Nucleus accumbens (tissue), 56 donors: ENCODE results near the gene KDM5C.
"Not testable (repeated sequence)": the region's sequence is repeated elsewhere in the genome, so short reads cannot be mapped to it uniquely, and the experiment has no call there.

Experiments used
- DNase-seq, 56 donors: peaks; one replicate each; lab custom pipeline; 2025; lab: John Stamatoyannopoulos, UW

Gene KDM5C

DNA sequence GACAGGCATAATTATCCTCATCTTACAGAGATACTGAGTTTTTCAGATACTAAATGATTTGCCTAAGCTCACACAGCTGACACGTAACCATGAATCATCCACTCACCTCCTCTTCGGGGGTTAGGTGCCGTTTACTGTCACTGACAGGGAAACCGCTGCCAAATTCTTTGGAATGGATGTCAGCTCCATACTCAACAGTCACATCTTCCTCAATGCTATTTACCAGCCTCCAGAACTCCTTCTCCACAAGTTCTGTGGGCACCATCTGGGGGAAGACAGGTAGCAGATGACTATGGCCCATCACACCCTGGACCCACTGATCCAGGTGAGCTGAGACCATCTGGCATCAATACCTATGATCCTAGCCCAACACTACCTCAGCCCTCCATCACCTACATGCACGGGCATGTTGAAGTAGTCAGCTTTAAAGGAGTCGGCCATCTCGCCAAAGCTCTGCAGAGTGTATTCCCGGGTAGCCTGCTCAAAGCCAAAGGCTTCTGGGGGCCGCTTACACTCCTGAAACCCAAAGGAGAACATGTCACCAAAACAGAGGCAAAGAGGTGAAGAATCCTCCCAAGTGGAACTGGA, 13.5 kb downstream of the KDM5C start:
- peak in 13 of 56 donors; percentile 0 to 50 (median 18) for DNase-seq

DNA sequence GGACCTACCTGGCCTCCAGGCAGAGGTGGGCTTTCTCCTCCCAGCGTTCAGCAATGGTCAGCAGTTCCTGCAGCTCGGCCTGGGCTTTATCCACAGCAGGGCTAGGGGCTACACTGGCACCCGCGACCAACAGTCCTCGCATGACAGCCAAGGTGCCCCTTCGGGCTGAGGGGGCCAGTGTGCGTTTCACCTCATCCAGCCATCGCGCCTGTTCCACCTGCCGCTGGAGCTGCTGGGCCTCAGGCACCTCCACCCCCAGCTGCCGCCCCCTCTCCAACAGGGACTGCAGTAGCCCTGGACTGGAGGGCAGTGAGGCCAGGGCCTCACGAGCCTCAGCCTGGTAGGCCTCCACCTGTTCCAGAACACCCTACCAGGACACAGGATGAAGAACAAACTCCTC, 28.3 kb downstream of the KDM5C start:
- no peak for DNase-seq

DNA sequence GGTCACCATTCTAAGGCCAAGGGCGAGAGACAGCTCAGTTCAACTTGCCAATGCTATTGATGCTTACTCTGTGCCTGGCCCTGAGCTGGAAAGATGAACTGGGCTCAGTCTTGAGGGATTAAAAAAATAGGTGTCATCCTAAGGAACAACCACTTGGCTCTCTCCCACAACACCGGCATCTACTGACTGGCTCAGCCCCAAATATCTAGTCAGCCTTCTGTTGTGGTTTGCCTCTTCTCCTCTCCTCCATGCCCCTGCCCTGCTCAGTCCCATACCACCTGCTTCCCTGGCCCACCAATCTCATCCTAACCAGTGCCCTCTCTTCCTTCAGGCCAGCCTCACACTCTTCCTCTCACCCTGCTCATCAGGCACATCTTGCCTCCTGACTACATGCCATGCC, 29.6 kb downstream of the KDM5C start:
- no peak for DNase-seq

DNA sequence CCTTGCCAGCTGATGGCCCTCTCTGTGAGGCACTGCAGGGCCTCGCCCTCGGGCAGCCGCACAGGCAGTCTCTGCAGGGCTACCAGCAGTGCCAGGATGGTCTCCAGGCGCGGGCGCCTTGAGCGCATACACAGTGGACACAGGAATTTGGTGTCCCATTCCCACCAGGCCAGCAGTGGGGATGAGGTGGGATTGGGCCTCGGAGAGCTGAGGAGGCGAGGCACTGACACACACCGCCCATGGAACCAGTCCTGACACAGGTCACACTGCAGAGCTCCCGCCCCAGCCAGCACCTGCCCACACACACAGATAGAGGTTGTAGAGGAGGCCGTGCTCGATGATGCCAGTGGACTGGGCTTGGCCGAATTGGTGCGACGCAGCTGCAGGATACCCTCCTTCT, 30.7 kb downstream of the KDM5C start:
- DNase-seq, result no peak

DNA sequence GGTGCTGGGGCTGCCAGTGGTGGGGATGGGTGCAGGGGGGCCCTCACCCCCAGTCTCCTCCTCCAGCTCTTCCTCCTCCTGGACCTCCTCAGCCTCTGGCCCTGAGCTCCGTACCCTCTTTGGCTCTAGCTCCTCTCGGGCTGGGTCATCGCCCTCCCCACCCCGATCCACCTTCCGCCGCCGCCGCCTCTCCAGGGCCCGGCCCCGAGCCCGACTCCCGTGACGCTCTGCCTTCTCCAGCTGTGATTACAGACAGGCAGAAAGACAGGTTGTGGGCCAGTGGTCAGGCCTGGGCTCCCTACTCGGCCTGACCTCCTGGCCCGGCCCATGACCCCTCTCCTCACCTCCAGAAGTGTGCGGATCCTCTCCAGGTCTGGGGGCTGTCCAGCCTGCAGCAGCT, 31.9 kb downstream of the KDM5C start:
- DNase-seq, result no peak

DNA sequence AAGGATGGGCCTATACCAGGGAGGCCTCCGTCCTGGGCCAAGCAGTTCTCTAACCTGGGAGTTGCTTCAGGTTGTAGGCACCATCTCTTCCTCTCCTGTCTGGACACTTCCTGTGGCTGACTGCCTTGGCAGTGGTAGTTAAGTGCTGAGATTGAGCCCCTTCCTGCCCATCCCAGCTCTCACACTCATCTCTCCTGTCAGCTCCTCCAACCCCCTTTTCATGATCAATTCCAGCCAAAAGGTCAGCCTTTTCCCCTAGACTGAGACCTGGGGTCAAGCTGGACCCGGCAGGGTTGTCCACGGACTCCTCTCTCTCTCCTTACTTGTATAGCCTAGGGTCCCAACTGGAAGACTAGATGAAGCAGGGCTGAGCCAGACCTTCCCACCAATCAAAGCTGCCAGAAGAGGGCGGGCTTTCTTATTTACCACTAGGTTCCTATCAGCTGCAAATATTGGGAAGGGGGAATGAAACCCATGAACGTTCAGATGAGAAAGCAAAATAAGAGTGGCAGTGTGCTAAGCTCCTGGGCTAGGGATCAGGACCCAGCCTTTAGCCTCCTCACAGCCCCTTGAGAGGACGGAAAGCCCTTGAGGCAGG, 34.5 kb downstream of the KDM5C start:
- DNase-seq, result no peak

DNA sequence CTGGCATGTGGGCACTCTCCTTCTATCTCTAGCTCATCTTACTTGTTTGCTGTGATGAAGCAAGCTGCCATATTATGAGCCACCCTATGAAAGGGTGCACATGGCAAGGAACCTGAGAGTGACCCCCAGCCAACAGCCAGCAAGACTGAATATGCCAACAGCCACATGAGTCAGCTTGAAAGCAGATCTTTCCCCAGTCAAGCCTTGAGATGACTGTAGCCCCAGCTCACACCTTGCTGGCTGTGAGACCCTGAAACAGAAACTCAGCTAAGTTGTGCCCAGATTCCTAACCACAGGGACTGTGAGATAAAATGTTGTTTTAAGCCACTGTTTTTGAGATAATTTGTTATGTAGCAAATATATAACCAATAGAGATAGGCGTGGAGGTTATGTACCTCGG, 36.2 kb downstream of the KDM5C start:
- no peak for DNase-seq

DNA sequence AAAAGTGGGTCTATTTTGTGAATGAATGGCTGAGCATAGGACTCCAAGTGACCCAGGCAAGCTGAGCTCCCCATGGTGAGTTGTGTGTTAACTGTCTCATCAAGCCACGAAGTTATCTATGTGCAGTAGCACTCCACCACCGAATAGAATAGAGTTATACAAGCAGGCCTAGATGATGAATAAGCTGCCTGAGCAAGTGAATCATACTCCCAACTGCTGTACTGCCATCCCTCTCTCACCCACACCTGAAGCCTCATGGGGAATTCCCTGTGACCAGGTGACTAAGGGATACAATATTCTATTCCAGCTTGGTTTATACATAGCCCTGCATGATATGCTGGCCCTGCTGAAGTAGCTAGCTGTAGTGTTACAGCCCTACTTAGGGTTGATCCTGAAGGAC, 38.7 kb downstream of the KDM5C start:
- DNase-seq, result peak in 3 of 56 donors; percentile 1 to 40 (median 4)

DNA sequence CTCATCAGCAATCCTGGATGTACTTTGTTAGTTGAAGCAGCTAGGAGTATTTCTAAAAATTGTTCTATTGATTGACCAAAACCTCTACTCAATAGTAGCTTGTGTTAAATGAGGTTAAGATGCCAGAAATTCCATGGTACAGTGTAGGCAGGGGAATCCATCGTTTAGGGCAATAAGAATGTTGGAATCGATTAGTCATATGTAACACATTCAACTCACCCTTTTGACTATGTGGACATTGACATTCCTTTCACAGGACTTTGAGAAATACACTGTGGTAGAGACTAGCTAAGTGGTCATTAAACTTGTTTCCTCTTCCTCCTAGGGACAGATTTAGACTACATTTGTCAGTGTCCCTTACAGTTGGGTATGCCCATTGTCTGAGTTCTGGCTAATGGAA, 40.2 kb downstream of the KDM5C start:
- DNase-seq, result no peak

DNA sequence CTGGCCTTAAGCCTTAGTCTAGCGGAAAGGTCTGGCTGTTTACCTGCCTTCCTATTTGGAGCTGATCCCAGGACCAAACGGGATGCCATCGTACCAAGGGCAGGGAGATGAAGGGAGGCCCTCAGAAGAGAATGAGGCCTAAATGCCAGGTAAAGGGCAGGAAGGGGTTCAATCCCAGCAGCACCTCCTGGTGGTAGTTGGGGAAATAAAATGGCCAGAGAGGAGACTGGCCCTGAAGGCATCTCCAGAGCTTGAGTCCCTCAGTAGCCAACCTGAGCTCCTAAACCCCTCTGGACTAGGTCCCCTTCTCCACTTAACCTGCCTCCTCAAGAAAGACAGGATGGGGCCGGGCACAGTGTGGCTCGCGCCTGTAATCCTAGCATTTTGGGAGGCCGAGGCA, 53.7 kb downstream of the KDM5C start:
- DNase-seq, result no peak

DNA sequence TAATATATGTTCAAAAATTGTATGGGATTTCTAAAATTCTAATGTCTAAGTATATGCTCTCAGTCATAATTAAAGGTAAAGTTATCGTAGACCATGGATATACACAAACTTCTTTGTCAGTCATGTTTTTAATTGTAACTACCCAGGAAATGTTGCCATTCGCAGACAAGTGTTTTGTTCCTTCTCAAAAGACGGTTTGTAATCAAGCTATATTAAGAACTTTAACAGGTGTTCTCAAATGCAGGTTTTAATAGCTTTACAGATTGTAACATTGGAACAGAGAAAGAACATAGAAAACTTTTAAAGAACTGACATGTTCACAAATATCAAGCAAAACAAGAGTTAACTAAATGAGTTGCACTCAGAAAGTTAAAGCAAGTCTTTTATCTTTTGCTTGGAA, 58.9 kb downstream of the KDM5C start:
- no peak for DNase-seq

DNA sequence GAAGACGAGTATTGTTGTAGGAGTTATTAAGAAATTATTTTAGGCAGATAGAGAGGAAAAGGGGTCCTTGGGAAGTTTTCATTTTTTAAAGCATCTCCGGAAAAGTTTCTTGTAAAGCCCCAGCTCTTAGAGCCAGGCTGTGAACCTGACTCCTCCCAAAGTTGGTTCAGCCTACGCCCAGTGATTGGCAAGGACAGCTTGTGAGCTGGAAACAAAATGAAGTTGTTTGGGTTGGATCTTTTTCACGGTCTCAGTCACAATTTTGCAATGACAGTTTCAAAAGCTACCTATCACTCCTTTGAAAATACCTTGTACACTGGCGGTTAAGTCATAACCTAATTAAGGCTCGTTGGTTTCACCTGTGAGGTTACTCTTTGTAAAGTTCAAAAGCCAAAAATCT, 60.4 kb downstream of the KDM5C start:
- DNase-seq, result not testable (repeated sequence)

DNA sequence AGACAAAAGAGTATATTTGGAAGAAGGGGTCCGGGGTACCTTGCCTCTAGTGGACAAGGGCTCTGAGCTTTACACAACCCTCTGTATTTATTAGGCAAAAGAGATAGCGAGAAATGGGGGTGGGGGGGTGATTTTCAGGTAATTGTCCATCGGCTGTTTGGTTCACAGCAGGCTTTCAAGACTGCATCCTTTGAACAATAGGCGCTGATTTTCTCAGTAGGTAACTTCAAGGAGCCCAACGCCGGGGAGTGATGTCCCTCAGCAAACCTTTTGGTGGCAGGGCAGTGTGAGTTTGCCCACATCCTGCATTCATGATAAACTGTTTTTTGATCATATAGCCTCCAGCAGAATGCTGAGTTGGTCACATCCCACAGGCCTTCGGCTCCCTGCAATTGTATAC, 61.6 kb downstream of the KDM5C start:
- DNase-seq, result no peak

DNA sequence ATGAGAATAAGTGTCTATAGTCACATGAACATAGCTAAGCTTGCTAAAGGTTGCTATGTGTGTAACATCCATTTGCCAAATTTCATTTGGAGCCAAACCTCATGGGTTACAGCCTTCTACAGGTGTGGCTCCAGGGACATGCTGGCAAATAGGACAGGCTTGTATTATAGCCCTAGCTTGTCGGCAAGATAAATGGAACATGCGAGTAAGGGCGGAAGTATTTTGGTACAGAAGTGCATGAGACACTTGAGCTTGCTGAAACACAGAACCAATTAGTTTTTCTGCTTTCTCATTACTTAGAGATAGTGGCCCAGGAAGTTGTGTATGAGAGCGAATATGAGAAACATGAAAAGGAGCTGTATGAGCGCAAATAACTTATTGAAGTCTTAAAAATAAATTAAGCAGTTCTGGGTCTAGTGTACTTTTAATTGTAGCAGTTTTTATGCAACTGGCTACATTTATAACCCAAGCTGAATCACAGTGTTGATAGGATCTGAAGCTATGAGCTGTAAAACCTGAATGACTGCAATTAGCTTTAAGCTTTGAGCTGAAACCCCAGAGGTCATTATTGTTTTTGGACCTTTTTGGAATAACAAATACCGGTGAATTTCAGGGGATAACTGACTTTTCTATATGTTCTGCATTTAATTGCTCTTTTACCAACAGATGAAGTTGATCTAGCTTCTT, 64.6 kb downstream of the KDM5C start:
- no peak for DNase-seq

DNA sequence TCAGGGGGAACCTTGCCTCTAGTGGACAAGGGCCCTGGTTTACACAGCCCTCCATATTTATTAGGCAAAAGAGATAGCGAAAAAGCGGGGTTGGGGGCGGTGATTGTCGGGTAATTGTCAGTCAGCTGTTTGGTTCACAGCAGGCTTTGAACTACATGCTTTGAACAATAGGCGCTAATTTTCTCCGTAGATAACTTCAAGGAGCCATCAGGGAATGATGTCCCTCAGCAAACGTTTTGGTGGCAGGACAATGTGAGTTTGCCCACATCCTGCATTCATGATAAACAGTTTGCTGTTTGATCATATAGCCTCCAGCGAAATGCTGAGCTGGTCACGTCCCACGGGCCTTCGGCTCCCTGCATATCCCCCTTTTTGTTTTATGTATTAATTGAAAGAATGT, 65.8 kb downstream of the KDM5C start:
- no peak for DNase-seq

DNA sequence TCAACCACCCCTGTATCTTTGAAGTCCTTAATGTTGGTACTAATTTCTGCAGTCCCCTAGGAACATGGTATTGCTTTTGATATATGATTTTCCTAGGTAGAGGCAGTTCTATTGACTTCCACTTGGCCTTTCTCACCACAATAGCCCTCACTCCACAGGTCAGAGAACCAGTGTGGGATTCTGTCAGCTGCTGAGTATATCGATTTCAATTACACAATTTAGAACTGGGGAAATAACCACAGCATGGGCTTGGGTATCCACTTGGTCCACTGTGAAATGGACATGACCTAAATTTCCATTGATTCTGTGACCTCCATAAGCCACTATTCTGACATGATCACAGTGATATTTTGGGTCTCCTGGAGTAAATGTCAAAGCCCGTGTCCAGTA, 68.8 kb downstream of the KDM5C start:
- no peak for DNase-seq

DNA sequence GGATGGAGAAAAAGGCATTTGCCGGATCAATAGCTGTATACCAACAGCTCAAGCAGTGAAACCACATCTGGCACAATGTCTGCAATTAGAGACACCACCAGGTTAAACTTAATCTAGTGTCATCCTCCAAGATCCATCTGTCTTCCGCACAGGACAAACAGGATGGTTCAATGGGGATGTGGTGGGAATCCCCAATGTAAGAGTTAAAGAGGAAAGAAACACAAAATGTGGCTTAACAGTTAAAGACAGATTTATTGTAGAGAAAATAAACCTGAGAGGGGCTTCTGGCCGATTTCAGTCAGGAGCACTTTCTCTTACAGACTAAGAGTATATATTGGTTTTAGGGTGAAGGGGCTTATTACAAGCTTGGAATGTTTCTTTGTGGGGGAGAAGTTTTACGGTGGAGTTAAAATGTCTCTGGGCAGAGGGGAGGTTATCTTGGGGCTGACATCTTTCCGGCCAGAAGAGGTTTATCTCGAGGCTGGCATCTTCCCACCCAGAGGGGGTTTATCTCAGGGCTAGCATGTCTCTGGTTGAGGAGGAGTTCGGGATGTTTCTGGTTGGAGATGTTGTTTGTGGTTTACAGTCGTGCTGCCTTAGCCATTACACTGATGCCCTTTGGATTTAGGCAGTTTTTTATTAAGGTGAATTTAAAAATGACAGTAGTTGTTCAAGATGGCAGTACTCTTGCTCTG, 69.3 kb downstream of the KDM5C start:
- DNase-seq, result no peak

DNA sequence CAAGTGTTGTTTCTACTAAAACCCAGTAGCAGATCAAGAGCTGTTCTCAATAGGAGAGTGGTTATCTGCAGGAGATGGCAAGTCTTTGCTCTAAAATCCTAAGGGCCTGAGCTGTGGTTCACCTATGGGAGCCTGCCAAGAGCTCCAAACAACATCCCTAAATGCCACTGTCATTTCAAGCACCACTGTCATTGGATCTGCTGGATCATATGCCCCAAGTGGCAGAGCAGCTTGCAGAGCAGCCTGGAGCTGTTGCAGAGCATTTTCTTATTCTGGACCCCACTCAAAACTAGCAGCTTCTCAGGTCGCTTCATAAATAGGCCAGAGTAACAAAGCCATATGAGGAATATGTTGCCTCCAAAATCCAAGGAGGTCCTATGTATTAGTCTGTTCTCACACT, 71.4 kb downstream of the KDM5C start:
- DNase-seq, result no peak
